DMS 273 treated with DMSO at 0.1 percent for 48 hours (cell line): ENCODE results near the gene FADS1.

ENCODE experiments used
- DNase-seq: peaks from one replicate; lab custom pipeline; 2025; lab: John Stamatoyannopoulos, UW

The FADS1 gene

GRCh38 chr11:61760946-61761345, 55.9 kb downstream of the FADS1 start:
- DNase-seq = no peak

- no peak for DNase-seq
Observed at GRCh38 chr11:61757213-61757862, 59.5 kb downstream of the FADS1 start.

GRCh38 chr11:61756452-61757212, 60.2 kb downstream of the FADS1 start:
- no peak for DNase-seq

GRCh38 chr11:61756147-61756451, 60.7 kb downstream of the FADS1 start:
- DNase-seq = no peak

- DNase-seq = no peak
Observed at GRCh38 chr11:61754534-61755482, 62.0 kb downstream of the FADS1 start.

- DNase-seq = no peak
Observed at GRCh38 chr11:61753672-61754071, 63.1 kb downstream of the FADS1 start.

- no peak for DNase-seq
Observed at GRCh38 chr11:61752925-61753521, 63.8 kb downstream of the FADS1 start.

GRCh38 chr11:61752117-61752924, 64.5 kb downstream of the FADS1 start, which contains the start of gene MYRF:
Gene MYRF, plus strand, starts transcription at chr11:61752636. Its CDS starts 109 bp downstream, at chr11:61752745.
- DNase-seq = no peak

GRCh38 chr11:61751384-61751783, 65.4 kb downstream of the FADS1 start:
- no peak for DNase-seq

GRCh38 chr11:61750631-61751273, 66.1 kb downstream of the FADS1 start:
- no peak for DNase-seq
